ENCODE data around the gene CDKAL1. TPM values are rescaled to one million over a fixed set of nuclear protein-coding genes. Genes with fewer than 3 reads are reported as not detected.
"Not testable (repeated sequence)": the region's sequence is repeated elsewhere in the genome, so short reads cannot be mapped to it uniquely, and the experiment has no call there.

CDKAL1 gene
- total and polyA plus RNA-seq, 2 experiments from 2014 or later: 14.4 to 19.5 TPM

- no peaks in the 10 kb centered on the region for H3K4me1 ChIP-seq (ENCODE audit: insufficient read depth)
- no peaks in the 10 kb centered on the region for H4K20me1 ChIP-seq (ENCODE audit: insufficient read depth, poor library complexity, severe bottlenecking)
- TF ChIP-seq EZH2phosphoT487 (IDR thresholded peaks at IDR 0.05; ENCODE audit: low read depth, severe bottlenecking, unreplicated experiment) (no peak), EZH2 (IDR thresholded peaks at IDR 0.05; ENCODE audit: borderline replicate concordance) (no peak)
- TF ChIP-seq, protein P1, sequence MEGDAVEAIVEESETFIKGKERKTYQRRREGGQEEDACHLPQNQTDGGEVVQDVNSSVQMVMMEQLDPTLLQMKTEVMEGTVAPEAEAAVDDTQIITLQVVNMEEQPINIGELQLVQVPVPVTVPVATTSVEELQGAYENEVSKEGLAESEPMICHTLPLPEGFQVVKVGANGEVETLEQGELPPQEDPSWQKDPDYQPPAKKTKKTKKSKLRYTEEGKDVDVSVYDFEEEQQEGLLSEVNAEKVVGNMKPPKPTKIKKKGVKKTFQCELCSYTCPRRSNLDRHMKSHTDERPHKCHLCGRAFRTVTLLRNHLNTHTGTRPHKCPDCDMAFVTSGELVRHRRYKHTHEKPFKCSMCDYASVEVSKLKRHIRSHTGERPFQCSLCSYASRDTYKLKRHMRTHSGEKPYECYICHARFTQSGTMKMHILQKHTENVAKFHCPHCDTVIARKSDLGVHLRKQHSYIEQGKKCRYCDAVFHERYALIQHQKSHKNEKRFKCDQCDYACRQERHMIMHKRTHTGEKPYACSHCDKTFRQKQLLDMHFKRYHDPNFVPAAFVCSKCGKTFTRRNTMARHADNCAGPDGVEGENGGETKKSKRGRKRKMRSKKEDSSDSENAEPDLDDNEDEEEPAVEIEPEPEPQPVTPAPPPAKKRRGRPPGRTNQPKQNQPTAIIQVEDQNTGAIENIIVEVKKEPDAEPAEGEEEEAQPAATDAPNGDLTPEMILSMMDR (IDR thresholded peaks at IDR 0.05; ENCODE audit: poor library complexity): no peak
- no peaks in the 10 kb centered on the region for H3K9me2 ChIP-seq (replicated peaks; ENCODE audit: insufficient read depth)
- WGBS (ENCODE audit: low lambda C conversion rate, missing lambda C conversion rate): 45% methylated on average over 3 of the region's 3 CpGs
- no peak overlapping the region for H3K27ac ChIP-seq
- no peaks in the 10 kb centered on the region for H3K36me3 ChIP-seq (replicated peaks; ENCODE audit: insufficient read depth, low read depth)
- H2AFZ ChIP-seq: no peak overlapping the region
- H3K79me2 ChIP-seq: no peaks in the 10 kb centered on the region
- no peak for DNase-seq (ENCODE audit: low spot score)
- H3K27me3 ChIP-seq: no peaks in the 10 kb centered on the region
- no peak overlapping the region for H3K4me2 ChIP-seq
- H3K4me3 ChIP-seq: no peak overlapping the region
- no peaks in the 10 kb centered on the region for H3K9me3 ChIP-seq (ENCODE audit: low read depth)
Observed at GRCh38 chr6:20583444-20583800, 49.2 kb downstream of the CDKAL1 start.

DNA sequence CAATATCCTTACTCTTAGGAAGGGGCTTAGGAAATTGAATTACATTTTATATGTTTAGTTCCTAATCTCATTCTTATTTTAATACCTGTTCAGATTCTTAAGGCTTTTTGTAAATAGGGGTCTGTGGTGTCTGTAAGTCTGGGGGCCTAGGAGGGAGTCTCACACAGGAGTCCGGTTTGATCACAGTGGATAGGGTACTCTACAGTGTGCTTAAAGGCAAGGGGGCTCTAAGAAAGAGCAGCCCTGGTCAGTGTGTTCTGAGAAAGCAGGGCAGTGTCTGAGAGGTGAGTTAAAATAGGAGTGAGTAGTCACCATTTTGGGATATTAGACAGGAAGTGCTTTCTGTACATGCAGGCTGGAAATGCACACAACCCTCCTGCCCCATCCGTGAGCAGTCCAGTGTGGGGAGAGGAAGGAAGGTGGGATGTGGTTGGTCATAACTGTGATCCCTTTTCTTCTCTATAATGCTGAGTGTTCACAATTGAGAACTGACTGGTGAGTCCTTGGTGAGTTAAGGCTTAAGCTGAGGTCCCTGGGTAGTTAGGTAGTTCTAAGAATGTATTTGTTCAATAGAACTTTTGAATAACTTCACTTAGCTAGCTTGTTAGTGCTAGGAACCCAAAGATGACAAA lies 50.0 kb downstream of the CDKAL1 start:
- TF ChIP-seq, protein P1 (IDR thresholded peaks at IDR 0.05; ENCODE audit: poor library complexity): no peak
- TF ChIP-seq EZH2 (IDR thresholded peaks at IDR 0.05; ENCODE audit: borderline replicate concordance): no peak
- no peak for TF ChIP-seq EZH2phosphoT487 (IDR thresholded peaks at IDR 0.05; ENCODE audit: low read depth, severe bottlenecking, unreplicated experiment)
- 90% methylated on average over 2 of the region's 2 CpGs for WGBS (ENCODE audit: low lambda C conversion rate, missing lambda C conversion rate)
- DNase-seq (ENCODE audit: low spot score): no peak
- Histone ChIP-seq H4K20me1 (ENCODE audit: insufficient read depth, poor library complexity, severe bottlenecking) (no peaks in the 10 kb centered on the region), H3K4me3 (no peak overlapping the region), H3K27ac (no peak overlapping the region), H3K9me3 (ENCODE audit: low read depth) (no peaks in the 10 kb centered on the region), H3K9me2 (replicated peaks; ENCODE audit: insufficient read depth) (no peaks in the 10 kb centered on the region), H3K79me2 (no peaks in the 10 kb centered on the region), H3K4me2 (no peak overlapping the region), H3K4me1 (ENCODE audit: insufficient read depth) (no peaks in the 10 kb centered on the region), H3K27me3 (no peaks in the 10 kb centered on the region), H3K36me3 (replicated peaks; ENCODE audit: insufficient read depth, low read depth) (no peaks in the 10 kb centered on the region), H2AFZ (no peak overlapping the region)

DNA sequence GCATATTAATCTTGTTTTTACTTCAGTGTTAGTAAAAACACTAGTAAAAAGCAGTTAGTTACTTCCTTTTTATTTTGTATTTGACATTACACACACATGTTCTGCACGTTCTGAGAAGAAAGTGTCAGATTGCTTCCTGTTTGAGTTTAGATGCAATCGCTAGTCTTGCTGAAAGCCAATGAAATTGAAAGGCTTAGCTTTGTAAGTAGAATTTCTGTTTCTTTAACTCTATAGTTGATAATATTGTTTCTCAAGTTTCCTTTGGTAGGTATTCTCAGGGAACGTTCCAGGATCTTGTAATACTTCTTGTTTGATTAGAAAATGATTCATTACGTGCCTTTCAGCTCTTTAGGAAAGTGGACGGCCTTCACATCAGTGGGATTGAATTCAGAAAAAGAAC lies 55.0 kb downstream of the CDKAL1 start:
- Histone ChIP-seq H3K36me3 (replicated peaks; ENCODE audit: insufficient read depth, low read depth) (no peaks in the 10 kb centered on the region), H3K9me2 (replicated peaks; ENCODE audit: insufficient read depth) (no peaks in the 10 kb centered on the region), H3K27me3 (no peaks in the 10 kb centered on the region), H3K4me3 (no peak overlapping the region), H4K20me1 (ENCODE audit: insufficient read depth, poor library complexity, severe bottlenecking) (no peaks in the 10 kb centered on the region), H2AFZ (no peak overlapping the region), H3K4me1 (ENCODE audit: insufficient read depth) (no peaks in the 10 kb centered on the region), H3K9me3 (ENCODE audit: low read depth) (no peaks in the 10 kb centered on the region), H3K27ac (no peak overlapping the region), H3K4me2 (no peak overlapping the region), H3K79me2 (peaks cover 4% of the 10 kb centered on the region)
- no peak for DNase-seq (ENCODE audit: low spot score)
- TF ChIP-seq EZH2 (IDR thresholded peaks at IDR 0.05; ENCODE audit: borderline replicate concordance): no peak
- TF ChIP-seq, protein P1 (IDR thresholded peaks at IDR 0.05; ENCODE audit: poor library complexity): no peak
- no peak for TF ChIP-seq EZH2phosphoT487 (IDR thresholded peaks at IDR 0.05; ENCODE audit: low read depth, severe bottlenecking, unreplicated experiment)
- 47% methylated on average over 5 of the region's 5 CpGs for WGBS (ENCODE audit: low lambda C conversion rate, missing lambda C conversion rate)

- not testable (repeated sequence) for H3K4me1 ChIP-seq (ENCODE audit: insufficient read depth); H2AFZ ChIP-seq; H3K79me2 ChIP-seq; H3K4me3 ChIP-seq; DNase-seq (ENCODE audit: low spot score); H3K4me2 ChIP-seq; H3K27me3 ChIP-seq; H3K9me2 ChIP-seq (replicated peaks; ENCODE audit: insufficient read depth); H3K36me3 ChIP-seq (replicated peaks; ENCODE audit: insufficient read depth, low read depth); H3K9me3 ChIP-seq (ENCODE audit: low read depth); H4K20me1 ChIP-seq (ENCODE audit: insufficient read depth, poor library complexity, severe bottlenecking); H3K27ac ChIP-seq
- 94% methylated on average over 3 of the region's 3 CpGs for whole genome bisulfite sequencing (ENCODE audit: low lambda C conversion rate, missing lambda C conversion rate)
Observed at GRCh38 chr6:20590476-20590875, 56.2 kb downstream of the CDKAL1 start.

DNA sequence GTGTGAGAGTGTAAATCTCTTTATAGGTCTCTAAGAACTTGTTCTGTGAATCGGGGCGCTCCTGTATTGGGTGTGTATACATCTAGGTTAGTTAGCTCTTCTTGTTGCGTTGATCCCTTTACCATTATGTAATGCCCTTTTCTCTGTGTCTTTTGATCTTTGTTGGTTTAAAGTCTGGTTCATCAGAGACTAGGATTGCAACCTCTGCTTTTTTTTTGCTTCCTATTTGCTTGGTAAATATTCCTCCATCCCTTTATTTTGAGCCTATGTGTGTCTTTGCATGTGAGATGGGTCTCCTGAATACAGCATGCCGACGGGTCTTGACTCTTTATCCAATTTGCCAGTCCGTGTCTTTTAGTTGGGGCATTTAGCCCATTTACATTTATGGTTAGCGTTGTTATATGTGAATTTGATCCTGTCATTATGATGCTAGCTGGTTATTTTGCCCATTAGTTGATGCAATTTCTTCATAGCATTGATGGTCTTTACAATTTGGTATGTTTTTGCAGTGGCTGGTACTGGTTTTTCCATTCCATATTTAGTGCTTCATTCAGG lies 60.1 kb downstream of the CDKAL1 start:
- not testable (repeated sequence) for H3K27me3 ChIP-seq; H3K4me1 ChIP-seq (ENCODE audit: insufficient read depth); H3K27ac ChIP-seq; H3K36me3 ChIP-seq (replicated peaks; ENCODE audit: insufficient read depth, low read depth); DNase-seq (ENCODE audit: low spot score); H3K9me2 ChIP-seq (replicated peaks; ENCODE audit: insufficient read depth); H3K9me3 ChIP-seq (ENCODE audit: low read depth); H3K4me3 ChIP-seq; H4K20me1 ChIP-seq (ENCODE audit: insufficient read depth, poor library complexity, severe bottlenecking); H3K4me2 ChIP-seq; H3K79me2 ChIP-seq; H2AFZ ChIP-seq
- WGBS (ENCODE audit: low lambda C conversion rate, missing lambda C conversion rate): 78% methylated on average over 7 of the region's 7 CpGs

Data from hepatocyte (in vitro differentiated cells).